PFSK-1 (cell line): Measurements from ENCODE around the gene BAZ2B.

Source experiments
- FOXP2 ChIP-seq: optimal IDR thresholded peaks from 2 replicates; pipeline ENCODE3; 2011; ENCODE audit warnings: borderline replicate concordance, control low read depth, inconsistent platforms; ENCODE audit not compliant: insufficient read depth; ENCODE audit errors: extremely low read length, extremely low read depth
- POLR2AphosphoS5 ChIP-seq: IDR thresholded peaks from 2 replicates; pipeline ENCODE4 v1.6.1; 2012; ENCODE audit warnings: low read depth, mild to moderate bottlenecking, control low read depth, low read length, moderate library complexity
- SIN3A ChIP-seq: IDR thresholded peaks from 2 replicates; pipeline ENCODE4 v1.6.1; 2012; ENCODE audit warnings: mild to moderate bottlenecking, low read length, moderate library complexity, borderline replicate concordance; ENCODE audit not compliant: insufficient read depth
- TAF1 ChIP-seq: IDR thresholded peaks from 2 replicates; pipeline ENCODE4 v1.6.1; 2012; ENCODE audit warnings: low read length, control low read depth, borderline replicate concordance; ENCODE audit not compliant: insufficient read depth
- TF ChIP-seq, protein P1 (sequence below), 2 experiments: IDR thresholded peaks; 2 replicates each; pipeline versions ENCODE4 v1.6.1 to v1.8.0; 2011 to 2012; ENCODE audit warnings: low read depth in 2 of 2, low read length in 2 of 2, control low read depth in 1 of 2, inconsistent platforms in 1 of 2, mild to moderate bottlenecking in 1 of 2, moderate library complexity in 1 of 2; ENCODE audit not compliant: insufficient read depth in 1 of 2

Gene BAZ2B

DNA sequence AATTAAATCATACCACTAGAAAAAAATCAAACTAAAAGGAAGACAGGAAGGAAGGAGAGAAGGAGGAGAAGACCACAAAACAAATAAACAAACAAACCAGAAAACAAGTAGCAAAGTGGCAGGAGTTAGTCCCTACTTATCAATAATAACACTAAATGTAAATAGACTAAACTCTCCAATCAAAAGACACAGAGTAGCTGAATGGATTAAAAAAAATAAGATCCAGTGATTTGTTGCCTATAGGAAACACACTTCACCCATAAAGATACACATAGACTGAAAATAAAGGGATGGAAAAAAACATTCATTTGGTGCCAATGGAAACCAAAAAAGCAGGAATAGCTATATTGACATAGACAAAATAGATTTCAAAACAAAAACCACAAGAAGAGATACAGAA, 23.4 kb upstream of the BAZ2B start:
- TF ChIP-seq FOXP2 = no peak
- TF ChIP-seq TAF1 = no peak
- TF ChIP-seq SIN3A = no peak

DNA sequence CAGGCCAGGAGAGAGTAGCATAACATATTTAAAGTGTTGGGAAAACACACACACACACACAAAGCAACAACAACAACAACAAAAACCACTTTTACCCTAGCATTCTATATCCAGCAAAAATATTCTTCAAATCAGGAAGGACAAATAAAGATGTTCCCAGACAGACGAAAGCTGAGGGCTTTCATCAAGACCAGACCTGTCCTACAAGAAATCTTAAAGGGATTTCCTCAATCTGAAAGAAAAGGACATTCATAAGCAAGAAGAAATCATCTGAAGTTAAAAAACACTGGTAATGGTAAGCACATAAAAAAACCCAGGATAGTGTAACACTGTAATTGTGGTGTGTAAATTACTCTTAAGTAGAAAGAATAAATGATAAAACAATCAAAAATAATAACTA, 22.7 kb upstream of the BAZ2B start:
- TF ChIP-seq, protein P1, sequence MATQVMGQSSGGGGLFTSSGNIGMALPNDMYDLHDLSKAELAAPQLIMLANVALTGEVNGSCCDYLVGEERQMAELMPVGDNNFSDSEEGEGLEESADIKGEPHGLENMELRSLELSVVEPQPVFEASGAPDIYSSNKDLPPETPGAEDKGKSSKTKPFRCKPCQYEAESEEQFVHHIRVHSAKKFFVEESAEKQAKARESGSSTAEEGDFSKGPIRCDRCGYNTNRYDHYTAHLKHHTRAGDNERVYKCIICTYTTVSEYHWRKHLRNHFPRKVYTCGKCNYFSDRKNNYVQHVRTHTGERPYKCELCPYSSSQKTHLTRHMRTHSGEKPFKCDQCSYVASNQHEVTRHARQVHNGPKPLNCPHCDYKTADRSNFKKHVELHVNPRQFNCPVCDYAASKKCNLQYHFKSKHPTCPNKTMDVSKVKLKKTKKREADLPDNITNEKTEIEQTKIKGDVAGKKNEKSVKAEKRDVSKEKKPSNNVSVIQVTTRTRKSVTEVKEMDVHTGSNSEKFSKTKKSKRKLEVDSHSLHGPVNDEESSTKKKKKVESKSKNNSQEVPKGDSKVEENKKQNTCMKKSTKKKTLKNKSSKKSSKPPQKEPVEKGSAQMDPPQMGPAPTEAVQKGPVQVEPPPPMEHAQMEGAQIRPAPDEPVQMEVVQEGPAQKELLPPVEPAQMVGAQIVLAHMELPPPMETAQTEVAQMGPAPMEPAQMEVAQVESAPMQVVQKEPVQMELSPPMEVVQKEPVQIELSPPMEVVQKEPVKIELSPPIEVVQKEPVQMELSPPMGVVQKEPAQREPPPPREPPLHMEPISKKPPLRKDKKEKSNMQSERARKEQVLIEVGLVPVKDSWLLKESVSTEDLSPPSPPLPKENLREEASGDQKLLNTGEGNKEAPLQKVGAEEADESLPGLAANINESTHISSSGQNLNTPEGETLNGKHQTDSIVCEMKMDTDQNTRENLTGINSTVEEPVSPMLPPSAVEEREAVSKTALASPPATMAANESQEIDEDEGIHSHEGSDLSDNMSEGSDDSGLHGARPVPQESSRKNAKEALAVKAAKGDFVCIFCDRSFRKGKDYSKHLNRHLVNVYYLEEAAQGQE (IDR thresholded peaks at IDR 0.05; ENCODE audit: insufficient read depth in 1 of 2, low read depth in 2 of 2, low read length in 2 of 2) = no peak
- TF ChIP-seq POLR2AphosphoS5 = no peak
- TF ChIP-seq FOXP2 = no peak
- no peak for TF ChIP-seq SIN3A
- TF ChIP-seq TAF1 = no peak

DNA sequence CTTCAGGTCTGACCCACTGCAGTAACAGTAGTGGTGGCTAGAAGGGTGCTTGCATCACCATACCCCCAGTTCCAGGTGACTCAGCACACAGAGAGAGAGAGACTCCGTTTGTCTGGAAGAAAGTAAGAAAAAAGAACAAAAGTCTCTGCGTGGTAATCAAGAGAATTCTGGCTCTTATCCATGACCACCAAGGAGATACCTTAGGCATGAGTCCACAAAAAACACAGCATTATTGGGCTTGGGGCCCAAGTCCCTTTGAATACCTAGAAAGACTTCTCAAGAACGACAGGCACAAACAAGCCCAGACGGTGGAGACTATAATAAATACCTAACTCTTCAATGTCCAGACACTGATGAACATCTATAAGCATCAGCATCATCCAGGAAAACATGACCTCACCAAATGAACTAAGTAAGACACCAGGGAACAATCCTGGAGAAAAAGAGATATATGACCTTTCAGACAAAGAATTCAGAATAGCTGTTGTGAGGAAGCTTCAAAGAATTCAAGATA, 21.7 kb upstream of the BAZ2B start:
- no peak for TF ChIP-seq TAF1

GRCh38 chr2:159637240-159637639, 20.9 kb upstream of the BAZ2B start:
- TF ChIP-seq FOXP2 (no peak), TAF1 (no peak), POLR2AphosphoS5 (no peak)

GRCh38 chr2:159635006-159635789, 18.9 kb upstream of the BAZ2B start:
- no peak for TF ChIP-seq FOXP2
- TF ChIP-seq POLR2AphosphoS5 = no peak
- no peak for TF ChIP-seq TAF1
- TF ChIP-seq, protein P1 (IDR thresholded peaks at IDR 0.05; ENCODE audit: insufficient read depth in 1 of 2, low read depth in 2 of 2, low read length in 2 of 2) = no peak
- TF ChIP-seq SIN3A = no peak

GRCh38 chr2:159633219-159633618, 16.9 kb upstream of the BAZ2B start:
- TF ChIP-seq TAF1 = no peak
- TF ChIP-seq, protein P1 (IDR thresholded peaks at IDR 0.05; ENCODE audit: insufficient read depth in 1 of 2, low read depth in 2 of 2, low read length in 2 of 2) = no peak
- no peak for TF ChIP-seq SIN3A
- no peak for TF ChIP-seq POLR2AphosphoS5
- TF ChIP-seq FOXP2 = no peak
